Skeletal muscle satellite cell (primary cell): ENCODE data around the gene SPPL2B.

Experiments used
- H3K27me3 ChIP-seq: 2 replicates; pipeline ENCODE4 v1.7.0; 2013; ENCODE audit warnings: low read length; ENCODE audit not compliant: control insufficient read depth, insufficient read depth
- H3K36me3 ChIP-seq: 2 replicates; pipeline ENCODE4 v1.7.0; 2013; ENCODE audit warnings: mild to moderate bottlenecking, control low read depth, low read length; ENCODE audit not compliant: insufficient read depth
- H3K4me1 ChIP-seq: 2 replicates; pipeline ENCODE4 v1.7.0; 2013; ENCODE audit warnings: low read length; ENCODE audit not compliant: control insufficient read depth, insufficient read depth
- H3K4me2 ChIP-seq: 2 replicates; pipeline ENCODE4 v1.7.0; 2013; ENCODE audit warnings: mild to moderate bottlenecking, low read length
- H3K4me3 ChIP-seq: 2 replicates; pipeline ENCODE4 v1.7.0; 2013; ENCODE audit warnings: low read length
- H3K9ac ChIP-seq: 2 replicates; pipeline ENCODE4 v1.7.0; 2013; ENCODE audit warnings: mild to moderate bottlenecking, low read depth, low read length, moderate library complexity
- H3K9me3 ChIP-seq: replicated peaks from 2 replicates; pipeline ENCODE4 v1.7.0; 2013; ENCODE audit warnings: mild to moderate bottlenecking, control low read depth, low read length

SPPL2B gene

GRCh38 chr19:2362046-2362969 is 33.8 kb downstream of the SPPL2B start:
- Histone ChIP-seq H3K4me3 (no peak overlapping the region), H3K36me3 (no peaks in the 10 kb centered on the region), H3K27me3 (peaks cover 47% of the 10 kb centered on the region)

DNA sequence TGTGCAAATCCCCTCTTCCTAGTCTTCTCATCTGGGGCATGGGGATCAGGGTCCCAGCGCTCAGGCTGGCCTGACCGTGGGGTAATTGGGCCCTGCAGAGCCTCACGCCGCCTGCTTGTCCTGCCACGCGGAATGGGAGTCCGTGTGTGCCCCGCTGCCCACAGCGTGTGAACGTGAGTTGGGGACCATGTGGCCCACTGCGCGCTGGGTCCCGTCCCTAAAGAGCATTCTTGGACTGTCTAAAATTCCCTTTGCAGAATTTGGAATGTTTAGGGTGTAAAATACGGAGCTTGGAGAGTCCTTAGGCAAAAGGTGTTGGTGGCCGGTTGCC is 34.5 kb downstream of the SPPL2B start:
- H3K4me2 ChIP-seq = no peak overlapping the region
- no peaks in the 10 kb centered on the region for H3K9me3 ChIP-seq
- H3K4me3 ChIP-seq = no peak overlapping the region
- H3K9ac ChIP-seq = no peak overlapping the region
- no peaks in the 10 kb centered on the region for H3K4me1 ChIP-seq
- H3K27me3 ChIP-seq = peaks cover 47% of the 10 kb centered on the region
- H3K36me3 ChIP-seq = no peaks in the 10 kb centered on the region

More at GRCh38 chr19:2362046-2362969, 33.8 kb downstream of the SPPL2B start:
- no peaks in the 10 kb centered on the region for H3K4me1 ChIP-seq
- H3K4me2 ChIP-seq = no peak overlapping the region
- no peak overlapping the region for H3K9ac ChIP-seq
- no peaks in the 10 kb centered on the region for H3K9me3 ChIP-seq

DNA sequence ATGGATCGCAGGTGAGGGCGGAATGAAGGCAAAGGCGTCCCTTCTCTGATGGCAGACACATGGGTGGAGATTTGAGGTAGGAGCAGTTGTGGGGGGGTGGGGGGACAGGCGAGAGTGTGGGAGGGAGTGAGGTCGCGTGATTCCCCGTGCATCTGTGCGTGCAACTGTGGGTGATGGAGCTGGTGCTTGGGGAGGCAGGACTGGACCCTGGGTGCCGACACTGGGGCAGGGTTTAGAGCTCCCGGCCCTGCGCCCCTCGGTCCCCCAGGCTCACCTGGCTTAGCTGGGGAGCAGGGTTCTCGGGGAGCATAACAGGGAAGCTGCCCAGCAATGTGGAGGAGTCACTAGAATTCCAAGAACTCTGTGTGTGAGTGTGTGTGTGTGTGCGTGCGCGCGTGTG is 34.9 kb downstream of the SPPL2B start:
- Histone ChIP-seq H3K4me1 (no peaks in the 10 kb centered on the region), H3K36me3 (no peaks in the 10 kb centered on the region), H3K27me3 (peaks cover 48% of the 10 kb centered on the region), H3K9me3 (no peaks in the 10 kb centered on the region), H3K4me2 (no peak overlapping the region), H3K4me3 (no peak overlapping the region), H3K9ac (no peak overlapping the region)

DNA sequence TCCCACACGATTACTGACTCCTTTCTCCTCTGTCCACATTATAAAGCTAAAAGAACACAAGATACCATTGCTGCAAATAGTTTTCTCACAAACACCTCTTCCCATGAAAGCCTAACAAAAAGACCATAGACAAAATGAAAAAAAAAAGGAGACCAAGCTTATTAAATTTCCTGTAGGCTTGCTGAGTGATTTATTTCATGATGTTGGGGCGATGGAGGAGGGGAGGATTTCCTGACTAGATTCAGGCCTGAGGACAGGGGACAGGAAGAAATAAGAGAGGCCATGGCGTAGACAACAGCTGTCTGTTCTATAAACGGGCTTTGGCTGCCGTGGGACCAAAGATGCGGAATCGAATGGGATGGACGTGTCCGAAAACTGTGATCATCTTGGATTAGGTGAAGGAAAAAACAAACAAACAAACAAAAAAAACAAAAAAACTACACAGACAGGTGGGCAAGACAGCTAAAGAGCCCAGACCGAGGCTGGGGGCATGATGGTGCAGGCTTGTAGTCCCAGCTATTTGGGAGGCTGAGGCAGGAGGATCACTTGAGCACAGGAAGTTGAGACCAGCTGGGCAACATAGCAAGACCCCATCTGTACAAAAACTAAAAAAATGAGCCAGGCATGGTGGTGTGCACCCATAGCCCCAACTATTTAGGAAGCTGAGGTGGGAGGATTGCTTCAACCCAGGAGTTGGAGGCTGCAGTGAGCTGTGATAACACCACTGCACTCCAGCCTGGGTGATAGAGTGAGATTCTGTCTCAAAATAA is 36.9 kb downstream of the SPPL2B start:
- peaks cover 32% of the 10 kb centered on the region for H3K27me3 ChIP-seq
- H3K9me3 ChIP-seq = no peaks in the 10 kb centered on the region
- no peaks in the 10 kb centered on the region for H3K36me3 ChIP-seq

GRCh38 chr19:2371656-2372055 is 43.2 kb downstream of the SPPL2B start:
- H3K4me3 ChIP-seq = no peak overlapping the region
- no peak overlapping the region for H3K9ac ChIP-seq
- no peaks in the 10 kb centered on the region for H3K9me3 ChIP-seq
- peaks cover 3% of the 10 kb centered on the region for H3K27me3 ChIP-seq
- H3K36me3 ChIP-seq = no peaks in the 10 kb centered on the region
- H3K4me1 ChIP-seq = peaks cover under 1% of the 10 kb centered on the region
- H3K4me2 ChIP-seq = no peak overlapping the region

More for the DNA sequence above, 36.9 kb downstream of the SPPL2B start:
- Histone ChIP-seq H3K4me3 (no peak overlapping the region), H3K4me2 (no peak overlapping the region), H3K9ac (no peak overlapping the region), H3K4me1 (no peaks in the 10 kb centered on the region)

DNA sequence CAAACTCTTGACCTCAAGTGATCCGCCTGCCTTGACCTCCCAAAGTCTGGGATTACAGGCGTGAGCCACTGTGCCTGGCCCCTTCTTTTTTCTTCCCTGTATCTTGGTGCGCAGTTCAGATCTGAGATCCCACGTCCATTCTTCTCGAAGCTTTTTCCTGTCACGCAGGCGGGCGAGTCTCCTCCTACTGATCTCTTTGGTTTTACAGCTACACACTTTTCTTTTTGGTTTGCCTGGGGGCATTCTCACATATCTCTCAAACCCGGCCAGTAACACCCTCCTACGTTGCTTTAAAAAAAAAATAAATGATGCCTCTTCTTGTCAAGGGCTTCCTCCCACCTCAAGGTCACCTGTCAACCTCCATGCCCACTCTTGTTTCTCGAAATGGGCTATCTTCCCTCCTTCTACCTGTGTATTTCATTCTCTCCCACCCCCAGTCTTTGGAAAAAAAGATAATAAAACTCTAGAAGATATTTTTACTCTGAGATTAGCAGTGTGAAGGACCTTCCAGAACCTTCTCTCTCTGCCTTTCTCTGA is 43.7 kb downstream of the SPPL2B start:
- H3K9ac ChIP-seq = no peak overlapping the region
- no peaks in the 10 kb centered on the region for H3K36me3 ChIP-seq
- peaks cover 5% of the 10 kb centered on the region for H3K27me3 ChIP-seq
- H3K9me3 ChIP-seq = no peaks in the 10 kb centered on the region
- H3K4me3 ChIP-seq = no peak overlapping the region
- H3K4me2 ChIP-seq = no peak overlapping the region
- peaks cover 3% of the 10 kb centered on the region for H3K4me1 ChIP-seq

DNA sequence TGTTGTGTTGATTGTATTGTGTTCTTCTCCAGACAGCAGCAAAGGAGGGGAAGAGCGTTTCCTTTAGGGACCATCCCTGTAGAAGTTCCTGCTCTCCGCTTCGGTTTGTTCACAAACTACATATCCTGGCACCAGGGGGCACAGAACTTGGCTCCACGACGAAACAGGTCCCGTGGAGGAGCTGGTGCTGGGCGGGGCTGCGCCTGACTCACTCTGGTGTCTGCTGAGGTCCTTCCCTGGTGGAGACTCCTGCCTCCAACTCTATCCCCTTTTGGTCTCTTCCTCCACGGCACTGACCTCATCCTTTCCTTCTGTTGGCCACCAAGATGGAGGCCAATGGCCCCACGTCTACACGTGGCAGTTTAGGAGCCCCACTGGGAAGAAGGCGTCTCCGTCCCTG is 46.3 kb downstream of the SPPL2B start:
- peaks cover 3% of the 10 kb centered on the region for H3K4me1 ChIP-seq
- no peak overlapping the region for H3K4me2 ChIP-seq
- H3K27me3 ChIP-seq = peaks cover 2% of the 10 kb centered on the region
- H3K4me3 ChIP-seq = no peak overlapping the region
- no peak overlapping the region for H3K9ac ChIP-seq
- H3K9me3 ChIP-seq = no peaks in the 10 kb centered on the region
- no peaks in the 10 kb centered on the region for H3K36me3 ChIP-seq

DNA sequence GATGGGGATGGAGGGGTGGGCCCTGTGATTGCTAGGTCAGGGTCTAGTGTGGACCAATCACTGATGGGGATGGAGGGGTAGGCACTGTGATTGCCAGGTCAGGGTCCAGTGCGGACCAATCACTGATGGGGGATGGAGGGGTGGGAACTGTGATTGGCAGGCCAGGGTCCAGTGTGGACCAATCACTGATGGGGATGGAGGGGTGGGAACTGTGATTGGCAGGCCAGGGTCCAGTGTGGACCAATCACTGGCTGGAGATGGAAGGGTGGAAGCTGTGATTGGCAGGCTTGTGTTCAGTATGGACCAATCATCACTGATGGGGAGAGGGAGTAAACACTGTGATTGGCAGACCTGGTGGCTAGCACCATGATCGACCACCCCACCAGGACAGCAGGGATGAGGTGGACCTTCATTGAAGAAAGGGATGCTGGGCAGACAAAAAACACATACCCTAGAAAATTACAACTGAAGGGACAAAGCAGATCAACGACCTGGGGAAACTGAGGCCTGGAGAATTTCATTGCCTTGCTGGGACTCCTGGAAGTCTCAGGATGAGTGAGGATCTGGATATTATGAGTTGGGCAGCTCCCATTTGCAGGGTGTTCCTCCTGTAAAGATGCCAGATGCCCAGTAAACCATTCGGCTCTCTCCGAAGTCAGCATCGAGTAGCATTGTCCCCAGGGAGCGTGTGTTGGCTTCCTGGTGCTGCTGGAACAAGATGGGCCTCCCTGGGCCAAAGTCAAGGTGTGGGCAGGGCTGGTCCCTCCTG is 47.1 kb downstream of the SPPL2B start:
- H3K27me3 ChIP-seq = peaks cover 2% of the 10 kb centered on the region
- peaks cover 1% of the 10 kb centered on the region for H3K9me3 ChIP-seq
- H3K4me1 ChIP-seq = peaks cover 3% of the 10 kb centered on the region
- H3K4me3 ChIP-seq = no peak overlapping the region
- H3K9ac ChIP-seq = no peak overlapping the region
- H3K36me3 ChIP-seq = no peaks in the 10 kb centered on the region
- H3K4me2 ChIP-seq = no peak overlapping the region

DNA sequence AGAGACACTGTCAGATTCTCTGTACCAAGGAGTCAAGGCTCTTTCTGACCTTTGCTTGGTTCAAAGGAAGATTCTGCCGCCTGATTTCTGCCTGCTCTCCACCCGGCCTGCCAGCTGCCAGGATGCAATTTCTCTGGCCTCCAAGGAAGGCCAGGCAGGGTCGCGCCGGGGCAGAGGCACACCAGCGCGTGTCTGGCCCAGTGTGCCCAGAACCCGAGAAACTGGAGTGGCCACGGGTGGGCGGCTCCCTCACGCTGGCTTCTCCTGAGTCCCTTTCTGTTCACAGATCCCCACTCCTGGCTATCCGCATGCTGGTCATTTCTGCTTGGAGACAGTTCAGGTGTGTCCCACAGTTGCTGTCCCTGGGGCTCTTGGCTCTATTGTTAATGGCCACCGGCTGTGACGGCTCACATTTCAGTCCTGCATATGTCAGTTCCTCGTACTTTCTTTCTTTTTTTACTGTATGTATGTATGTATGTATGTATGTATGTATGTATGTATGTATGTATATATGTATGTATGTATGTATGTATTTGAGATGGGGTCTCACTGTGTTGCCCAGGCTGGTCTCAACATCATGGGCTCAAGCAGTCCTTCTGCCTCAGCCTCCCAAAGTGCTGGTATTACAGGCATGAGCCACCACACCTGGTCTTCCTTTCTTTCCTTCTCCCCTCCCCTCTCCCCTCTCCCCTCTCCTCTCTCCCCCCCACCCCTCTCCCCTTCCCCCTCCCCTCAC is 48.5 kb downstream of the SPPL2B start:
- peaks cover 3% of the 10 kb centered on the region for H3K4me1 ChIP-seq
- no peak overlapping the region for H3K4me2 ChIP-seq
- no peak overlapping the region for H3K9ac ChIP-seq
- no peaks in the 10 kb centered on the region for H3K36me3 ChIP-seq
- no peak overlapping the region for H3K4me3 ChIP-seq
- peaks cover 4% of the 10 kb centered on the region for H3K9me3 ChIP-seq
- peaks cover 2% of the 10 kb centered on the region for H3K27me3 ChIP-seq

- Histone ChIP-seq H3K27me3 (peaks cover 2% of the 10 kb centered on the region), H3K9ac (no peak overlapping the region), H3K4me1 (peaks cover 16% of the 10 kb centered on the region), H3K9me3 (peaks cover 4% of the 10 kb centered on the region), H3K4me2 (no peak overlapping the region), H3K36me3 (no peaks in the 10 kb centered on the region), H3K4me3 (no peak overlapping the region)
These were observed 52.1 kb downstream of the SPPL2B start for GRCh38 chr19:2380567-2380966.
